ENCODE results near the gene BAG2.

Gene BAG2

GRCh38 chr6:57158658-57159057, 13.5 kb upstream of the BAG2 start:
- H3K4me1 Mint-ChIP-seq (ENCODE audit: low read depth in 2 of 2) = no peaks in the 10 kb centered on the region
- ATAC-seq (replicated peaks) (no peak), DNase-seq (no peak)
- no peaks in the 10 kb centered on the region for H3K27me3 Mint-ChIP-seq
- no peak overlapping the region for H3K4me3 Mint-ChIP-seq
- no peak overlapping the region for H3K27ac Mint-ChIP-seq
- no peaks in the 10 kb centered on the region for H3K9me3 Mint-ChIP-seq
- H3K36me3 Mint-ChIP-seq (ENCODE audit: insufficient read depth) = peaks cover 23% of the 10 kb centered on the region

- no peaks in the 10 kb centered on the region for H3K4me1 Mint-ChIP-seq (ENCODE audit: low read depth in 2 of 2)
These were observed 13.0 kb upstream of the BAG2 start for GRCh38 chr6:57159127-57159526.

DNA sequence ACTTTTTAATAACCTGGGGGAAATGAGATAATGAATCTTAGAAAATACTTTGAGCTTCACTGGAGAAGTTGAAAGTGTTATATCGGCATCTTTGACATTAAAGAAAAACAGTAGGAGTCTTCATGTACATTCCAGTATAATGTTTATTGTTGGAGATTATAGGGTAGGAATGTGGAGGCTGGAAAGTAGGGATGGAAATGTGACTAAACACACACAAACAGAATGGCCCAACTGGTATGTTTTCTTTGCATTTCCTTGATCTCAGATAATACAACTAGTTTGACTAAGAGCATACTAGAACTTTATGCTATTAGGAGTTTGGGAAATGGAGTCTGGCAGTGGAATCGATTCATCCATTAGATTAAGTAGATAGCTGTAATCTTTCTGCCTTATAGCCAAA, 10.1 kb upstream of the BAG2 start:
- DNase-seq (no peak), ATAC-seq (replicated peaks) (no peak)
- no peaks in the 10 kb centered on the region for H3K27me3 Mint-ChIP-seq
- no peak overlapping the region for H3K4me3 Mint-ChIP-seq
- no peak overlapping the region for H3K27ac Mint-ChIP-seq
- H3K36me3 Mint-ChIP-seq (ENCODE audit: insufficient read depth) = peaks cover 8% of the 10 kb centered on the region
- peaks cover 1 to 8% of the 10 kb centered on the region in 2 donors for H3K9me3 Mint-ChIP-seq
- no peaks in the 10 kb centered on the region for H3K4me1 Mint-ChIP-seq (ENCODE audit: low read depth in 2 of 2)

More at GRCh38 chr6:57159127-57159526, 13.0 kb upstream of the BAG2 start:
- ATAC-seq (replicated peaks) (no peak), DNase-seq (no peak)
- H3K27me3 Mint-ChIP-seq = no peaks in the 10 kb centered on the region
- no peaks in the 10 kb centered on the region for H3K9me3 Mint-ChIP-seq
- H3K27ac Mint-ChIP-seq = no peak overlapping the region
- H3K36me3 Mint-ChIP-seq (ENCODE audit: insufficient read depth) = peaks cover 20% of the 10 kb centered on the region
- no peak overlapping the region for H3K4me3 Mint-ChIP-seq

DNA sequence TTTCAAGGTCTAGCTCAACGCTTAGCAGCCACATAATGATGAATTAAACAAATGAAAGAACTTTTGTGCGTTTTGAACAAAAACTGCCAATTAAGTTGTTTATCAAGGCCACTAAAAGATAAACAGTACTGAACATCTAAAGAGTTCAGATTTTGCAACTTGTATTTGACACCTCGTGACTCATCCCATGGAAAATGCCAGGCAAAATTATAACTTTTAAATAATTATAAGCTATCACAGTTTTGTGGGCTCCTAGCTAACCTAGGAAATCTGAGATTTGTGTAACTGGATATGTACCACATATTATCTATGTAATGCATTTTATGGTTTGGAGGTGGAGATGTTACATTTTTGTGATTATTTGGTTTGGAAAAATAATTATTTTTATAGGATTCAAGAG, 9.6 kb upstream of the BAG2 start:
- no peaks in the 10 kb centered on the region for H3K27me3 Mint-ChIP-seq
- ATAC-seq (replicated peaks) = no peak
- no peak for DNase-seq
- H3K27ac Mint-ChIP-seq = peak overlapping the region in 1 of 2 donors; percentile 26
- no peaks in the 10 kb centered on the region for H3K4me1 Mint-ChIP-seq (ENCODE audit: low read depth in 2 of 2)
- H3K36me3 Mint-ChIP-seq (ENCODE audit: insufficient read depth) = peaks cover 8% of the 10 kb centered on the region
- H3K9me3 Mint-ChIP-seq = peaks cover 1 to 8% of the 10 kb centered on the region in 2 donors
- no peak overlapping the region for H3K4me3 Mint-ChIP-seq

GRCh38 chr6:57163956-57164355, 8.2 kb upstream of the BAG2 start:
- Mint-ChIP-seq H3K36me3 (ENCODE audit: insufficient read depth) (peaks cover 5% of the 10 kb centered on the region), H3K27ac (no peak overlapping the region), H3K9me3 (peaks cover 1 to 8% of the 10 kb centered on the region in 2 donors), H3K27me3 (no peaks in the 10 kb centered on the region), H3K4me3 (no peak overlapping the region), H3K4me1 (ENCODE audit: low read depth in 2 of 2) (no peaks in the 10 kb centered on the region)
- no peak for DNase-seq
- ATAC-seq (replicated peaks) = no peak

DNA sequence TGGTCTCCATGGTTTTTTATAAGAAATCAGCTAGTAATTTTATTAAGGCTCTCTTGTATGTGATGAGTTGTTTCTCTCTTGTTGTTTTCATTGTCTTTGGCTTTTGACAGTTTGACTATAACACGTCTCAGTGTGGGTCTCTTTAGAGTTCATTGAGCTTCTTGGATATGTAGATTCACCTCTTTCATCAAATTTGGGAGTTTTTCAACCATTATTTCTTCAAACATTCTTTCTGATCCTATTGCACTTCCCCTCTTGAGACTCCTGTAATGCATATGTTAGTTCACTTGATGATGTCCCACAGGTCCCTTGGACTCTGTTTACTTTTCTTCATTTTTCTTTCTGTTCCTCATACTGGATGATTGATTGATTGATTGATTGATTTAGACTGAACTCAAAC, 7.0 kb upstream of the BAG2 start:
- Mint-ChIP-seq H3K4me3 (no peak overlapping the region), H3K27ac (no peak overlapping the region), H3K36me3 (ENCODE audit: insufficient read depth) (peaks cover 5% of the 10 kb centered on the region), H3K27me3 (no peaks in the 10 kb centered on the region), H3K4me1 (ENCODE audit: low read depth in 2 of 2) (no peaks in the 10 kb centered on the region), H3K9me3 (peaks cover 1 to 8% of the 10 kb centered on the region in 2 donors)
- ATAC-seq (replicated peaks) (no peak), DNase-seq (no peak)

- peak overlapping the region; percentile 84 to 97 for H3K27ac Mint-ChIP-seq
- DNase-seq = peak in 2 of 3 experiments; percentile 7 to 9
- no peaks in the 10 kb centered on the region for H3K27me3 Mint-ChIP-seq
- no peaks in the 10 kb centered on the region for H3K36me3 Mint-ChIP-seq (ENCODE audit: insufficient read depth)
- no peaks in the 10 kb centered on the region for H3K9me3 Mint-ChIP-seq
- ATAC-seq (replicated peaks) = no peak
- H3K4me3 Mint-ChIP-seq = peak overlapping the region; percentile 91 to 95
- H3K4me1 Mint-ChIP-seq (ENCODE audit: low read depth in 2 of 2) = peaks cover 14 to 19% of the 10 kb centered on the region in 2 donors
These were observed 1.1 kb downstream of the BAG2 start for GRCh38 chr6:57173056-57173885.

- H3K4me1 Mint-ChIP-seq (ENCODE audit: low read depth in 2 of 2) = peaks cover 14 to 19% of the 10 kb centered on the region in 2 donors
- peak overlapping the region; percentile 91 to 95 for H3K4me3 Mint-ChIP-seq
- ATAC-seq (replicated peaks) (no peak), DNase-seq (no peak)
- no peaks in the 10 kb centered on the region for H3K9me3 Mint-ChIP-seq
- no peaks in the 10 kb centered on the region for H3K36me3 Mint-ChIP-seq (ENCODE audit: insufficient read depth)
- H3K27ac Mint-ChIP-seq = peak overlapping the region in 1 of 2 donors; percentile 84
- H3K27me3 Mint-ChIP-seq = no peaks in the 10 kb centered on the region
These were observed 1.9 kb downstream of the BAG2 start for GRCh38 chr6:57173886-57174510.

DNA sequence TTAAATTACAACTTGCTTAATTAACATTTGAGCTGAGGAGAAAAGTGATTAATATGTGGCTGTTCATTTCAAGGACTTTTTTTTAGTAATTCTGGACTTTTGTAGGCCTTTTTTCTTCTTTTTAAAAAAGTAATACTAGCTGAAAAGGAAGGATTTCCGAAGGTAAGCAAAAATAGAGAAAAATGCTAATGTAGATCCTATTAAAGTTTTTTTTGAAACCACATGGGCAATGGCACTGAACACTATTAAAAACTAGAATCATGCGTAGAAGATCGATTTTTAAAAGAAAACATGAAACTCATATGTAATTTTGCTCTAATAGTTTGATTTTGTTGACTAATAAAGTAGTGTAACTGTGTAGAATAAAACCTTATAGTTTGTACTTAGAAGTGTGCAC, 2.4 kb downstream of the BAG2 start:
- Mint-ChIP-seq H3K9me3 (no peaks in the 10 kb centered on the region), H3K4me3 (no peak overlapping the region), H3K36me3 (ENCODE audit: insufficient read depth) (no peaks in the 10 kb centered on the region), H3K4me1 (ENCODE audit: low read depth in 2 of 2) (peaks cover 14 to 19% of the 10 kb centered on the region in 2 donors), H3K27ac (no peak overlapping the region), H3K27me3 (no peaks in the 10 kb centered on the region)
- no peak for DNase-seq
- no peak for ATAC-seq (replicated peaks)

- DNase-seq = no peak
- H3K36me3 Mint-ChIP-seq (ENCODE audit: insufficient read depth) = peaks cover 4% of the 10 kb centered on the region
- H3K27me3 Mint-ChIP-seq = no peaks in the 10 kb centered on the region
- peaks cover 10 to 12% of the 10 kb centered on the region in 2 donors for H3K4me1 Mint-ChIP-seq (ENCODE audit: low read depth in 2 of 2)
- no peaks in the 10 kb centered on the region for H3K9me3 Mint-ChIP-seq
- H3K4me3 Mint-ChIP-seq = no peak overlapping the region
- no peak for ATAC-seq (replicated peaks)
- H3K27ac Mint-ChIP-seq = no peak overlapping the region
These were observed 5.6 kb downstream of the BAG2 start for GRCh38 chr6:57177545-57178265.

DNA sequence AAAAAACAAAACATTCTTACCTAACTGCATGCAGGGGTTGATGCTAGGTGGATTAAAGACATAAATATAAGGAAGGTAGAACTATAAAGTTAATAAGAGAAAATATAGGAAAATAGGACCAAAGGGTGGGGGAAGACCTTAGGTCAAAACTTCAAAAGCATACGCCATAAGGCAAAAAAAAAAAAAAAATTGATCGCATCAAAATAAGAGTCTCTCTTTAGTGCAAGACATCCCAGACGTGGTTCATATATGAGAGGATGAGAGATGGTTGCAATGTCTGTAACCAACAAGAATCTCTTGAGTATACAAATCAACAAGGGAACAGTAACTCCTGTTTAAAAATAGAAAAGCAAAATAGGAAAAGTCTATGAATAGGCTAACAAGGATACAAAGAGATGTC, 8.5 kb downstream of the BAG2 start:
- H3K27me3 Mint-ChIP-seq = no peaks in the 10 kb centered on the region
- peaks cover 0 to under 1% of the 10 kb centered on the region in 2 donors for H3K4me1 Mint-ChIP-seq (ENCODE audit: low read depth in 2 of 2)
- peaks cover 12% of the 10 kb centered on the region for H3K36me3 Mint-ChIP-seq (ENCODE audit: insufficient read depth)
- ATAC-seq (replicated peaks) = no peak
- no peaks in the 10 kb centered on the region for H3K9me3 Mint-ChIP-seq
- no peak overlapping the region for H3K27ac Mint-ChIP-seq
- H3K4me3 Mint-ChIP-seq = no peak overlapping the region
- DNase-seq = no peak

DNA sequence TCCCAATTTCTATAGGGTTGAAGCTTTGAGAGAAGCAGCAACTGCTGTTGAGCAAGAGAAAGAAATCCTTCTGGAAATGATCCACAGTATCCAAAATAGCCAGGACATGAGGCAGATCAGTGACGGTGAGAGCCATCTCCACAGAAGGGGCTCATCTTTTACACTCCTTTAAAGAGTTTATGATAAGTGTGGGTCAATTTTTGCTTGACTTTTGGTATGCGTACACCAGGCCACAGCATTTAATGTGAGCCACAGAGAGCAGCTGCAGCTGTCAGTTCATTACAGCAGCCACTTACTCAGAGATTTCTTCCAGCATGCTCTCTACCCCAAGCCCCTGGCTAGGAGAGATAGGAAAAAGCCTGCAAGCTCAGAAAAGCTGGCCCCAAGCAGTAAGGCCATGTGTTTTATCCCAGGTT, 9.9 kb downstream of the BAG2 start:
- no peaks in the 10 kb centered on the region for H3K9me3 Mint-ChIP-seq
- H3K36me3 Mint-ChIP-seq (ENCODE audit: insufficient read depth) = peaks cover 12% of the 10 kb centered on the region
- ATAC-seq (replicated peaks) (no peak), DNase-seq (no peak)
- no peak overlapping the region for H3K4me3 Mint-ChIP-seq
- no peaks in the 10 kb centered on the region for H3K4me1 Mint-ChIP-seq (ENCODE audit: low read depth in 2 of 2)
- no peaks in the 10 kb centered on the region for H3K27me3 Mint-ChIP-seq
- H3K27ac Mint-ChIP-seq = peak overlapping the region in 1 of 2 donors; percentile 2

DNA sequence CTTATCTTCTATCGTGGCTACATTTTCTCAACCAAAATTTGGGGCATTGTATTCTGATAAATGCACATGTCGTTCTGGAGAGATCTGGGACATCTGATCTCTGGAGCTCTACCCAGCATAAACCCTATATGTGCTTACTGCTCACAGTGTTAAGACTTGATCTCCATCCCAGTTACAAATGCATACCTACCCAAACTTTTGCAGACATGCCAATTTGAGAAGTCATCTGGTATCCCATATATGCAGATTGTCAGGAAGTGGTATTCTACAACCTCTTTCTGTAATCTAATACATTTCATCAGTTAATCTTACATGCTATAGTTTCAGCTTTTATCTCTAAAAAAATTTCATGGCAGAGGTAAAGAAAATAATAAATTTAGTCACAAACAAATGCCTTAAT, 11.2 kb downstream of the BAG2 start:
- peak overlapping the region in 1 of 2 donors; percentile 20 for H3K27ac Mint-ChIP-seq
- no peaks in the 10 kb centered on the region for H3K4me1 Mint-ChIP-seq (ENCODE audit: low read depth in 2 of 2)
- no peaks in the 10 kb centered on the region for H3K27me3 Mint-ChIP-seq
- no peaks in the 10 kb centered on the region for H3K9me3 Mint-ChIP-seq
- ATAC-seq (replicated peaks) (no peak), DNase-seq (no peak)
- H3K4me3 Mint-ChIP-seq = no peak overlapping the region
- peaks cover 12% of the 10 kb centered on the region for H3K36me3 Mint-ChIP-seq (ENCODE audit: insufficient read depth)

Measured in effector memory CD8-positive, alpha-beta T cell (primary cell).